GM21723 (cell line): ENCODE measurements around the gene OR11A1.

ENCODE experiments used
- ATAC-seq: cut with Tn5 transposase; IDR thresholded peaks from one replicate; pipeline ENCODE4 v1.9.1; 2021; ENCODE audit warnings: mild to moderate bottlenecking, moderate library complexity; ENCODE audit not compliant: unreplicated experiment

Gene OR11A1

DNA sequence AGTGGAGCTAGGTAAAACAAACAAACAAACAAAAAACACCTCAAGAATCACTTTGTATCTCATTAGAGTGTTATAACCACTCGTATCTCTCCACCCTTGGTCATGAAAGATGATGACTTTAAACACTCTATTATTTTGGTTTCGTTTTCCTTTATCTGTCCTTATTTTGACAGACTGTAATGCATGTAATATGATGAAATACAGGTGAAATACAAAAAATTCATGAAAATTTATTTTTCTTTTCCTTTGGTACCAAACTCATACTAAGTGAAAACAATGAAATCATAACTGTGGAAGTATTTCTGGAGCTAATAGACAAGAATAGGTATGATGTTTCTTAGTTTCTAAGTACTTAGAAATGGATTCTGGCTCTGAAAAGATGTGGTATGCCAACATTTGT, 57.3 kb downstream of the OR11A1 start:
- ATAC-seq = no peak

DNA sequence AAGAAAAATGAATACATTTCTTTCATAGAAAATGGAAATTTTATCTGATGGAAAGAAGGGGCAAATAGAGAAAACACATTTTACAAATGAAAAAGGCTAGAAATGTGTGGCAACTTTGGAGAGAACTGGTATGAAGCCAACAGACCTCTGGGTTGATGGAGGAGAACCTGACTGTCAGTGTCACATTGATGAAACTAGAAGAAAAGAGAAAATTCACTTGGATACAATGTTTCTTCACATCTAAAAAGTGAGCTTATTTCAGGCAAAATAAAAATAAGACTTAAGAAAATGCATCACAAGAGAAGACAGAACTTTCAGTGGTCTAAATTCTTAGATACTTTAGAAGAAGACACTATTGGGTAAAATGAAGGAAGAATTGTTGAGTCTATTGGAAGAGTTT, 61.5 kb downstream of the OR11A1 start, which contains the start of gene OR12D2:
Gene OR12D2 (plus strand): TSS at position 301 of the 400 bp plus-strand sequence. CDS start 1,069 bp downstream, outside the sequence.
- ATAC-seq = no peak

DNA sequence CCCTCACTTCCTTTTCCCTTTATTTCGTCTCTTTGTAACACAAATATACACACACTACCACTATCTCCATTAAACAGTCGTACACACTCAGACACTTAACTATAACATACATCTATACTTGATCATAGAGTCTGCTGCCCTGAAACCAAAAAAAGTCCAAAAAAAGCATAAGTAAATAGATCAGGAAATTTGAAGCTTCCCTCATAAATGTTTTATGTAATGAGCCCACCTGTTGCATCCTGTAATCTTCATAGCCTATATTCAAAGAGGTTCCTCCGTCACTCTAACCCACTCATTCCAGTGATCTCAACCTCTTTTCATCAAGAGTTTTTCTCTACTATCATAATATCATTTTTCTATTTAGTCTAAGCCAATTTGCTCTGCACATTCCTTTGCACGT, 68.3 kb downstream of the OR11A1 start:
- no peak for ATAC-seq

DNA sequence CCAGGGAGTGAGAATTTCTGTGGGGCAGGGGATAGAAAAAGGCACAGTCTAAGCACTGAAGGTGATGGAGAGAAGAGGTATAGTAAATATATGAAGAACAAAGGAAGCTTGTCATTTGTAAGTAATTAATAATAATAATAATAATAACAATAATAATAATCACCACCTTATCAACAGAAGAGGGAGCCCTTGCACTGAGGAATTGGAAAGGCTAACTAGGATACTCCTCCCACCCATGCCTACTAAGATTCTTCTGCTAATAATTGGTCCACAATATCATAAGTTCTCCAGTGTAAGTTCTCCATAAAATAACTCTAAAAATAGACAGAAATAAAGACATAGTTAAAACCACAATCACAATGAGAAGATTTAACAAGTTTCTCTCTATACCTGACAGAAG, 80.9 kb downstream of the OR11A1 start:
- ATAC-seq = no peak
